GM23338 (cell line): ENCODE data around the gene SLIT2. TPM values are rescaled to one million over a fixed set of nuclear protein-coding genes. Genes with fewer than 3 reads are reported as not detected.

ENCODE experiments used
- ATAC-seq: fragments of 200-7000 bp; cut with Tn5 transposase; 3 replicates; pipeline ENCODE4 v1.9.1; 2020
- DNase-seq: peaks from one replicate; pipeline ENCODE4 v3.0.0-alpha.2; 2015; ENCODE audit warnings: low spot score
- H2AFZ ChIP-seq: fragments of 200-600 bp; sonication (generic); 2 replicates; pipeline ENCODE4 v1.8.0; 2016; ENCODE audit warnings: antibody characterized with exemption, mild to moderate bottlenecking, moderate library complexity
- H3F3A ChIP-seq: fragments of 200-600 bp; sonication (generic); replicated peaks from 2 replicates; pipeline ENCODE4 v1.8.0; 2017; ENCODE audit warnings: antibody characterized with exemption, mixed run types, low read depth
- H3K27ac ChIP-seq: fragments of 200-600 bp; sonication (generic); 2 replicates; pipeline ENCODE4 v1.6.1; 2016; ENCODE audit warnings: low read depth
- H3K27me3 ChIP-seq: fragments of 200-600 bp; sonication (generic); 2 replicates; pipeline ENCODE4 v1.8.0; 2016; ENCODE audit warnings: mild to moderate bottlenecking, mixed run types, moderate library complexity; ENCODE audit not compliant: insufficient read depth
- H3K36me3 ChIP-seq: fragments of 200-600 bp; sonication (generic); 2 replicates; pipeline ENCODE4 v1.8.0; 2016; ENCODE audit warnings: mild to moderate bottlenecking; ENCODE audit not compliant: insufficient read depth
- H3K4me1 ChIP-seq: fragments of 200-600 bp; sonication (generic); 2 replicates; pipeline ENCODE4 v1.8.0; 2016; ENCODE audit warnings: mild to moderate bottlenecking, moderate library complexity; ENCODE audit not compliant: insufficient read depth
- H3K4me2 ChIP-seq: fragments of 200-600 bp; sonication (generic); 2 replicates; pipeline ENCODE4 v1.7.1; 2017; ENCODE audit warnings: mixed run types
- H3K4me3 ChIP-seq: fragments of 200-600 bp; sonication (generic); 2 replicates; pipeline ENCODE4 v1.6.1; 2016; ENCODE audit warnings: mixed run types
- H3K79me2 ChIP-seq: fragments of 200-600 bp; sonication (generic); replicated peaks from 2 replicates; pipeline ENCODE4 v1.8.0; 2017; ENCODE audit warnings: mild to moderate bottlenecking; ENCODE audit not compliant: insufficient read depth
- H3K9me2 ChIP-seq: fragments of 200-600 bp; sonication (generic); 2 replicates; pipeline ENCODE4 v1.8.0; 2017; ENCODE audit not compliant: insufficient read depth
- H4K20me1 ChIP-seq: fragments of 200-600 bp; sonication (generic); replicated peaks from 2 replicates; pipeline ENCODE4 v1.8.0; 2017; ENCODE audit warnings: mild to moderate bottlenecking; ENCODE audit not compliant: insufficient read depth
- H3K27ac Mint-ChIP-seq: 2 replicates; pipeline ENCODE4 v1.8.0; 2020; ENCODE audit warnings: inconsistent platforms, mild to moderate bottlenecking, moderate library complexity, mixed read lengths
- H3K27me3 Mint-ChIP-seq: 3 replicates; pipeline ENCODE4 v1.8.0; 2022; ENCODE audit warnings: low read depth, mild to moderate bottlenecking, moderate library complexity, mixed read lengths, inconsistent platforms; ENCODE audit not compliant: insufficient read depth, poor library complexity
- H3K36me3 Mint-ChIP-seq: 3 replicates; pipeline ENCODE4 v1.8.0; 2021; ENCODE audit warnings: low read depth, mild to moderate bottlenecking, inconsistent platforms, moderate library complexity, mixed read lengths
- H3K4me1 Mint-ChIP-seq: 3 replicates; pipeline ENCODE4 v1.8.0; 2020; ENCODE audit warnings: mild to moderate bottlenecking, inconsistent platforms, mixed read lengths
- H3K4me3 Mint-ChIP-seq: 3 replicates; pipeline ENCODE4 v1.8.0; 2021; ENCODE audit warnings: moderate library complexity, mild to moderate bottlenecking, inconsistent platforms, mixed read lengths
- H3K9me3 Mint-ChIP-seq: 3 replicates; pipeline ENCODE4 v1.8.0; 2020; ENCODE audit warnings: moderate library complexity, mild to moderate bottlenecking, inconsistent platforms, mixed read lengths
- CREB1 ChIP-seq: fragments of 250-450 bp; sonication (Bioruptor Pico); IDR thresholded peaks from 2 replicates; pipeline ENCODE4 v1.5.0; 2020; ENCODE audit warnings: low read depth, mild to moderate bottlenecking, moderate library complexity
- CTCF ChIP-seq, 2 experiments: fragments of 200-600 bp in 1 of 2; sonication (generic) in 1 of 2; conservative IDR thresholded peaks; 2 replicates each; pipeline versions ENCODE4 v1.5.1 to v1.6.1; 2016 to 2017; ENCODE audit warnings: antibody characterized with exemption in 2 of 2, low read depth in 2 of 2, mild to moderate bottlenecking in 2 of 2, moderate library complexity in 1 of 2
- ETS1 ChIP-seq: IDR thresholded peaks from 2 replicates; pipeline ENCODE4 v1.6.1; 2016; ENCODE audit warnings: antibody characterized with exemption
- EZH2 ChIP-seq: fragments of 200-600 bp; sonication (generic); IDR thresholded peaks from one replicate; pipeline ENCODE4 v1.8.0; 2017; ENCODE audit warnings: antibody characterized with exemption, mild to moderate bottlenecking, low read depth; ENCODE audit not compliant: unreplicated experiment
- EZH2phosphoT487 ChIP-seq: fragments of 200-600 bp; sonication (generic); IDR thresholded peaks from one replicate; pipeline ENCODE4 v1.8.1; 2018; ENCODE audit warnings: antibody characterized with exemption; ENCODE audit not compliant: unreplicated experiment
- JUNB ChIP-seq: IDR thresholded peaks from one replicate; pipeline ENCODE4 v1.6.1; 2016; ENCODE audit warnings: antibody characterized with exemption; ENCODE audit not compliant: unreplicated experiment
- NANOG ChIP-seq: IDR thresholded peaks from 2 replicates; pipeline ENCODE4 v1.6.1; 2016; ENCODE audit warnings: antibody characterized with exemption, borderline replicate concordance
- POLR2AphosphoS5 ChIP-seq: IDR thresholded peaks from 2 replicates; pipeline ENCODE4 v1.6.1; 2016; ENCODE audit warnings: antibody characterized with exemption, low read depth
- REST ChIP-seq: IDR thresholded peaks from one replicate; pipeline ENCODE4 v1.6.1; 2018; ENCODE audit warnings: antibody characterized with exemption; ENCODE audit not compliant: unreplicated experiment
- STAT1 ChIP-seq: IDR thresholded peaks from one replicate; pipeline ENCODE4 v1.6.1; 2016; ENCODE audit warnings: antibody characterized with exemption; ENCODE audit not compliant: unreplicated experiment
- ZNF114 ChIP-seq: fragments of 250-450 bp; sonication (Bioruptor Pico); IDR thresholded peaks from 2 replicates; pipeline ENCODE4 v1.5.0; 2020; ENCODE audit warnings: mild to moderate bottlenecking, moderate library complexity
- ZNF331 ChIP-seq: fragments of 250-450 bp; sonication (Bioruptor Pico); IDR thresholded peaks from 2 replicates; pipeline ENCODE4 v1.5.0; 2020; ENCODE audit warnings: low read depth, mild to moderate bottlenecking, moderate library complexity
- ZNF462 ChIP-seq: fragments of 250-450 bp; sonication (Bioruptor Pico); IDR thresholded peaks from 2 replicates; pipeline ENCODE4 v1.5.0; 2020; ENCODE audit warnings: mild to moderate bottlenecking, moderate library complexity
- polyA plus RNA-seq: library from polyadenylated mRNA; unstranded; fragments of >200 nt; fragmentation: Nextera tagmentation; extraction: Ambion mirVana; gene quantifications from 2 replicates; pipeline ENCODE4 v1.2.1, GENCODE V29; 2016
- total RNA-seq: library from RNA; depleted of rRNA; stranded (reverse); fragments of >200 nt; shearing (Covaris generic); gene quantifications from 2 replicates; pipeline ENCODE4 v1.2.3, GENCODE V29; 2014

Gene SLIT2
- total and polyA plus RNA-seq, 2 experiments from 2014 or later: 5.2 to 5.6 TPM

GRCh38 chr4:20278195-20278594 lies 26.5 kb downstream of the SLIT2 start:
- Histone ChIP-seq H2AFZ (no peak overlapping the region), H3K9me2 (no peaks in the 10 kb centered on the region), H3K4me2 (no peak overlapping the region), H3F3A (no peaks in the 10 kb centered on the region), H4K20me1 (no peaks in the 10 kb centered on the region), H3K4me1 (peaks cover 23% of the 10 kb centered on the region), H3K27ac (no peak overlapping the region), H3K27me3 (no peaks in the 10 kb centered on the region), H3K36me3 (no peaks in the 10 kb centered on the region), H3K4me3 (no peak overlapping the region), H3K79me2 (no peaks in the 10 kb centered on the region)
- no peaks in the 10 kb centered on the region for H3K9me3 Mint-ChIP-seq
- H3K27ac Mint-ChIP-seq: no peak overlapping the region
- no peaks in the 10 kb centered on the region for H3K36me3 Mint-ChIP-seq
- peaks cover 40% of the 10 kb centered on the region for H3K4me1 Mint-ChIP-seq
- no peak overlapping the region for H3K4me3 Mint-ChIP-seq
- ATAC-seq (no peak), DNase-seq (no peak)
- no peaks in the 10 kb centered on the region for H3K27me3 Mint-ChIP-seq
- TF ChIP-seq EZH2phosphoT487: no peak
- TF ChIP-seq ZNF114 (CRISPR knock-in tag): no peak
- no peak for TF ChIP-seq JUNB
- no peak for TF ChIP-seq CTCF (conservative IDR thresholded peaks at IDR 0.05; ENCODE audit: low read depth in 2 of 2)
- TF ChIP-seq ZNF331 (CRISPR knock-in tag): no peak
- TF ChIP-seq EZH2: no peak
- no peak for TF ChIP-seq ZNF462 (CRISPR knock-in tag)
- TF ChIP-seq CREB1 (CRISPR knock-in tag): no peak
- no peak for TF ChIP-seq NANOG
- TF ChIP-seq POLR2AphosphoS5: no peak
- TF ChIP-seq REST: no peak
- TF ChIP-seq STAT1: no peak
- TF ChIP-seq ETS1: no peak
